IPS DF 19.7 (cell line): ENCODE data around the gene KANK4.

Experiments
- DNase-seq: peaks from one replicate; pipeline ENCODE4 v3.0.0-alpha.2; 2013; ENCODE audit warnings: low read depth, low spot score

Gene KANK4

GRCh38 chr1:62336995-62337705, 17.9 kb upstream of the KANK4 start:
- DNase-seq, result no peak

GRCh38 chr1:62336638-62336994, 17.4 kb upstream of the KANK4 start:
- DNase-seq, result no peak

- DNase-seq, result no peak
Observed at GRCh38 chr1:62335656-62336055, 16.4 kb upstream of the KANK4 start.

GRCh38 chr1:62334434-62334985, 15.3 kb upstream of the KANK4 start:
- DNase-seq, result no peak

GRCh38 chr1:62333441-62333840, 14.2 kb upstream of the KANK4 start:
- no peak for DNase-seq

GRCh38 chr1:62327360-62328055, 8.3 kb upstream of the KANK4 start:
- DNase-seq, result no peak

GRCh38 chr1:62325681-62326080, 6.4 kb upstream of the KANK4 start:
- DNase-seq, result no peak

GRCh38 chr1:62325081-62325480, 5.8 kb upstream of the KANK4 start:
- no peak for DNase-seq

GRCh38 chr1:62321446-62321845, 2.2 kb upstream of the KANK4 start:
- DNase-seq, result no peak

GRCh38 chr1:62318320-62318755, 896 bp downstream of the KANK4 start:
- DNase-seq, result no peak

GRCh38 chr1:62317021-62317768, 2.0 kb downstream of the KANK4 start:
- DNase-seq, result no peak

GRCh38 chr1:62316135-62316534, 3.1 kb downstream of the KANK4 start:
- no peak for DNase-seq

- DNase-seq, result no peak
Observed at GRCh38 chr1:62315387-62315786, 3.8 kb downstream of the KANK4 start.

- no peak for DNase-seq
Observed at GRCh38 chr1:62314454-62315350, 4.5 kb downstream of the KANK4 start.

- DNase-seq, result no peak
Observed at GRCh38 chr1:62312698-62313097, 6.5 kb downstream of the KANK4 start.

- no peak for DNase-seq
Observed at GRCh38 chr1:62311473-62311943, 7.7 kb downstream of the KANK4 start.

- no peak for DNase-seq
Observed at GRCh38 chr1:62309906-62310305, 9.3 kb downstream of the KANK4 start.

- DNase-seq, result no peak
Observed at GRCh38 chr1:62308606-62309005, 10.6 kb downstream of the KANK4 start.

GRCh38 chr1:62307895-62308492, 11.2 kb downstream of the KANK4 start:
- DNase-seq, result no peak

- no peak for DNase-seq
Observed at GRCh38 chr1:62307446-62307845, 11.8 kb downstream of the KANK4 start.

- no peak for DNase-seq
Observed at GRCh38 chr1:62306065-62306464, 13.2 kb downstream of the KANK4 start.
